ENCODE results near the gene TNFRSF1B.

GRCh38 chr1:12229386-12229834, 62.6 kb downstream of the TNFRSF1B start:
- no peak for TF ChIP-seq POLR2A (IDR thresholded peaks at IDR 0.05)
- TF ChIP-seq CTCF (IDR thresholded peaks at IDR 0.05) = no peak

Data from body of pancreas (tissue), 4 donors.